ENCODE results near the gene GFY. TPM values are rescaled to one million over a fixed set of nuclear protein-coding genes. Genes with fewer than 3 reads are reported as not detected.

The GFY gene
- total RNA-seq = not detected
- polyA plus RNA-seq = not detected
- long read RNA-seq, donor 1 = 0 reads
- long read RNA-seq, donor 2 = 0 reads

GRCh38 chr19:49425178-49425577, at the start of gene GFY:
Gene GFY (plus strand): TSS chr19:49425388. CDS start chr19:49426431, 1,043 bp downstream.
- Histone ChIP-seq H3K36me3 (ENCODE audit: control insufficient read depth in 1 of 2, insufficient read depth in 2 of 2, low read length in 1 of 2) (no peaks in the 10 kb centered on the region), H3K4me3 (ENCODE audit: low read length in 2 of 2) (no peak within 1 kb of the TSS), H3K27ac (ENCODE audit: low read depth in 1 of 2, low read length in 2 of 2) (no peak within 1 kb of the TSS), H3K27me3 (ENCODE audit: control insufficient read depth in 1 of 2, insufficient read depth in 2 of 2, low read length in 1 of 2) (peaks cover 0 to 5% of the 10 kb centered on the region in 2 donors), H3K4me1 (ENCODE audit: control insufficient read depth in 1 of 2, insufficient read depth in 2 of 2, low read length in 2 of 2) (no peaks in the 10 kb centered on the region), H3K9me3 (ENCODE audit: control insufficient read depth, low read length) (no peaks in the 10 kb centered on the region)
- no peak for DNase-seq
- intact Hi-C loops (cut with DNase I) = no loop called here
- 50 to 53% methylated on average over 7 of the region's 7 CpGs for WGBS, 2 donors
- ATAC-seq (ENCODE audit: low FRiP score) = no peak

GRCh38 chr19:49378512-49378911, 46.7 kb upstream of the GFY start:
- no peaks in the 10 kb centered on the region for H3K4me1 ChIP-seq (ENCODE audit: control insufficient read depth in 1 of 2, insufficient read depth in 2 of 2, low read length in 2 of 2)
- intact Hi-C loops (cut with DNase I) = no loop called here
- 72 to 79% methylated on average over 3 of the region's 3 CpGs for WGBS, 2 donors
- H3K27me3 ChIP-seq (ENCODE audit: control insufficient read depth in 1 of 2, insufficient read depth in 2 of 2, low read length in 1 of 2) = no peaks in the 10 kb centered on the region
- H3K27ac ChIP-seq (ENCODE audit: low read depth in 1 of 2, low read length in 2 of 2) = no peak overlapping the region
- ATAC-seq (ENCODE audit: low FRiP score) = no peak
- no peaks in the 10 kb centered on the region for H3K36me3 ChIP-seq (ENCODE audit: control insufficient read depth in 1 of 2, insufficient read depth in 2 of 2, low read length in 1 of 2)
- no peak overlapping the region for H3K4me3 ChIP-seq (ENCODE audit: low read length in 2 of 2)
- no peak for DNase-seq
- peaks cover 4% of the 10 kb centered on the region for H3K9me3 ChIP-seq (ENCODE audit: control insufficient read depth, low read length)

GRCh38 chr19:49380391-49380790, 44.8 kb upstream of the GFY start:
- DNase-seq (no peak), ATAC-seq (ENCODE audit: low FRiP score) (no peak)
- no peaks in the 10 kb centered on the region for H3K36me3 ChIP-seq (ENCODE audit: control insufficient read depth in 1 of 2, insufficient read depth in 2 of 2, low read length in 1 of 2)
- 91 to 92% methylated on average over 3 of the region's 3 CpGs for WGBS, 2 donors
- intact Hi-C loops (cut with DNase I) = no loop called here
- no peaks in the 10 kb centered on the region for H3K27me3 ChIP-seq (ENCODE audit: control insufficient read depth in 1 of 2, insufficient read depth in 2 of 2, low read length in 1 of 2)
- no peak overlapping the region for H3K4me3 ChIP-seq (ENCODE audit: low read length in 2 of 2)
- H3K9me3 ChIP-seq (ENCODE audit: control insufficient read depth, low read length) = peaks cover 4% of the 10 kb centered on the region
- H3K27ac ChIP-seq (ENCODE audit: low read depth in 1 of 2, low read length in 2 of 2) = no peak overlapping the region
- H3K4me1 ChIP-seq (ENCODE audit: control insufficient read depth in 1 of 2, insufficient read depth in 2 of 2, low read length in 2 of 2) = no peaks in the 10 kb centered on the region

- Histone ChIP-seq H3K27me3 (ENCODE audit: control insufficient read depth in 1 of 2, insufficient read depth in 2 of 2, low read length in 1 of 2) (no peaks in the 10 kb centered on the region), H3K27ac (ENCODE audit: low read depth in 1 of 2, low read length in 2 of 2) (no peak overlapping the region), H3K36me3 (ENCODE audit: control insufficient read depth in 1 of 2, insufficient read depth in 2 of 2, low read length in 1 of 2) (no peaks in the 10 kb centered on the region), H3K4me1 (ENCODE audit: control insufficient read depth in 1 of 2, insufficient read depth in 2 of 2, low read length in 2 of 2) (no peaks in the 10 kb centered on the region), H3K9me3 (ENCODE audit: control insufficient read depth, low read length) (peaks cover 4% of the 10 kb centered on the region), H3K4me3 (ENCODE audit: low read length in 2 of 2) (no peak overlapping the region)
- no peak for DNase-seq
- ATAC-seq (ENCODE audit: low FRiP score) = no peak
- intact Hi-C loops (cut with DNase I) = no loop called here
- 85 to 90% methylated on average over 5 of the region's 5 CpGs for WGBS, 2 donors
Observed at GRCh38 chr19:49382639-49383038, 42.5 kb upstream of the GFY start.

GRCh38 chr19:49383599-49383998, 41.6 kb upstream of the GFY start:
- no peaks in the 10 kb centered on the region for H3K36me3 ChIP-seq (ENCODE audit: control insufficient read depth in 1 of 2, insufficient read depth in 2 of 2, low read length in 1 of 2)
- no peaks in the 10 kb centered on the region for H3K27me3 ChIP-seq (ENCODE audit: control insufficient read depth in 1 of 2, insufficient read depth in 2 of 2, low read length in 1 of 2)
- no peaks in the 10 kb centered on the region for H3K4me1 ChIP-seq (ENCODE audit: control insufficient read depth in 1 of 2, insufficient read depth in 2 of 2, low read length in 2 of 2)
- no peak overlapping the region for H3K27ac ChIP-seq (ENCODE audit: low read depth in 1 of 2, low read length in 2 of 2)
- peaks cover 4% of the 10 kb centered on the region for H3K9me3 ChIP-seq (ENCODE audit: control insufficient read depth, low read length)
- DNase-seq (no peak), ATAC-seq (ENCODE audit: low FRiP score) (no peak)
- WGBS, 2 donors = 40 to 46% methylated on average over 1 of the region's 1 CpG
- intact Hi-C loops (cut with DNase I) = no loop called here
- no peak overlapping the region for H3K4me3 ChIP-seq (ENCODE audit: low read length in 2 of 2)

GRCh38 chr19:49387936-49388372, 37.2 kb upstream of the GFY start, which contains the start of gene KASH5:
Gene KASH5 (plus strand): TSS chr19:49388249. CDS start chr19:49390884, 2,635 bp downstream.
- H3K27ac ChIP-seq (ENCODE audit: low read depth in 1 of 2, low read length in 2 of 2) = no peak within 1 kb of the TSS
- H3K4me1 ChIP-seq (ENCODE audit: control insufficient read depth in 1 of 2, insufficient read depth in 2 of 2, low read length in 2 of 2) = no peaks in the 10 kb centered on the region
- no peaks in the 10 kb centered on the region for H3K9me3 ChIP-seq (ENCODE audit: control insufficient read depth, low read length)
- peak; percentile 90 to 92 for DNase-seq
- H3K27me3 ChIP-seq (ENCODE audit: control insufficient read depth in 1 of 2, insufficient read depth in 2 of 2, low read length in 1 of 2) = no peaks in the 10 kb centered on the region
- intact Hi-C loops (cut with DNase I) = no loop called here
- ATAC-seq (ENCODE audit: low FRiP score) = peak; percentile 77
- H3K36me3 ChIP-seq (ENCODE audit: control insufficient read depth in 1 of 2, insufficient read depth in 2 of 2, low read length in 1 of 2) = no peaks in the 10 kb centered on the region
- WGBS, 2 donors = 35 to 57% methylated on average over 39 to 40 of the region's 40 CpGs
- no peak within 1 kb of the TSS for H3K4me3 ChIP-seq (ENCODE audit: low read length in 2 of 2)

- no peak overlapping the region for H3K27ac ChIP-seq (ENCODE audit: low read depth in 1 of 2, low read length in 2 of 2)
- no peaks in the 10 kb centered on the region for H3K4me1 ChIP-seq (ENCODE audit: control insufficient read depth in 1 of 2, insufficient read depth in 2 of 2, low read length in 2 of 2)
- H3K36me3 ChIP-seq (ENCODE audit: control insufficient read depth in 1 of 2, insufficient read depth in 2 of 2, low read length in 1 of 2) = no peaks in the 10 kb centered on the region
- intact Hi-C loops (cut with DNase I) = no loop called here
- H3K9me3 ChIP-seq (ENCODE audit: control insufficient read depth, low read length) = no peaks in the 10 kb centered on the region
- H3K27me3 ChIP-seq (ENCODE audit: control insufficient read depth in 1 of 2, insufficient read depth in 2 of 2, low read length in 1 of 2) = no peaks in the 10 kb centered on the region
- H3K4me3 ChIP-seq (ENCODE audit: low read length in 2 of 2) = no peak overlapping the region
- 84 to 86% methylated on average over 20 of the region's 20 CpGs for WGBS, 2 donors
- DNase-seq (no peak), ATAC-seq (ENCODE audit: low FRiP score) (no peak)
Observed at GRCh38 chr19:49389406-49389805, 35.8 kb upstream of the GFY start.

GRCh38 chr19:49390131-49390928, 34.9 kb upstream of the GFY start:
- H3K9me3 ChIP-seq (ENCODE audit: control insufficient read depth, low read length) = no peaks in the 10 kb centered on the region
- no peaks in the 10 kb centered on the region for H3K27me3 ChIP-seq (ENCODE audit: control insufficient read depth in 1 of 2, insufficient read depth in 2 of 2, low read length in 1 of 2)
- ATAC-seq (ENCODE audit: low FRiP score) (no peak), DNase-seq (no peak)
- H3K4me3 ChIP-seq (ENCODE audit: low read length in 2 of 2) = no peak overlapping the region
- H3K27ac ChIP-seq (ENCODE audit: low read depth in 1 of 2, low read length in 2 of 2) = no peak overlapping the region
- H3K36me3 ChIP-seq (ENCODE audit: control insufficient read depth in 1 of 2, insufficient read depth in 2 of 2, low read length in 1 of 2) = no peaks in the 10 kb centered on the region
- H3K4me1 ChIP-seq (ENCODE audit: control insufficient read depth in 1 of 2, insufficient read depth in 2 of 2, low read length in 2 of 2) = no peaks in the 10 kb centered on the region
- intact Hi-C loops (cut with DNase I) = loop anchor here in 1 of 2 donors (2.0 to 10.0 kb wide), 2 partner anchors 52 to 154 kb away; no protein-coding TSS in a partner anchor
- 59 to 62% methylated on average over 26 of the region's 26 CpGs for WGBS, 2 donors

- intact Hi-C loops (cut with DNase I) = loop anchor here in 1 of 2 donors (2.0 to 10.0 kb wide), 2 partner anchors 52 to 154 kb away; no protein-coding TSS in a partner anchor
Observed at GRCh38 chr19:49390929-49391359, 34.2 kb upstream of the GFY start.

More at GRCh38 chr19:49390929-49391359, 34.2 kb upstream of the GFY start:
- no peaks in the 10 kb centered on the region for H3K36me3 ChIP-seq (ENCODE audit: control insufficient read depth in 1 of 2, insufficient read depth in 2 of 2, low read length in 1 of 2)
- no peak for DNase-seq
- H3K4me1 ChIP-seq (ENCODE audit: control insufficient read depth in 1 of 2, insufficient read depth in 2 of 2, low read length in 2 of 2) = no peaks in the 10 kb centered on the region
- H3K27ac ChIP-seq (ENCODE audit: low read depth in 1 of 2, low read length in 2 of 2) = no peak overlapping the region
- H3K4me3 ChIP-seq (ENCODE audit: low read length in 2 of 2) = no peak overlapping the region
- ATAC-seq (ENCODE audit: low FRiP score) = no peak
- no peaks in the 10 kb centered on the region for H3K27me3 ChIP-seq (ENCODE audit: control insufficient read depth in 1 of 2, insufficient read depth in 2 of 2, low read length in 1 of 2)
- no peaks in the 10 kb centered on the region for H3K9me3 ChIP-seq (ENCODE audit: control insufficient read depth, low read length)
- WGBS, 2 donors = 43 to 51% methylated on average over 9 of the region's 9 CpGs
